ENCODE results near the gene RGPD3. TPM values are rescaled to one million over a fixed set of nuclear protein-coding genes. Genes with fewer than 3 reads are reported as not detected.
"Not testable (repeated sequence)": the region's sequence is repeated elsewhere in the genome, so short reads cannot be mapped to it uniquely, and the experiment has no call there.

Gene RGPD3
- total and polyA plus RNA-seq, 7 donors, result 0.10 to 2.2 (median 0.82) TPM; not detected in 2

- H3K27ac ChIP-seq; H3K4me1 ChIP-seq; intact Hi-C loops (cut with DNase I); DNase-seq; H3K36me3 ChIP-seq; H3K4me3 ChIP-seq; H3K9me3 ChIP-seq; H3K27me3 ChIP-seq: not testable (repeated sequence)
- WGBS, 2 donors, result 86 to 87% methylated on average over 3 of the region's 3 CpGs
These were observed 88.6 kb downstream of the RGPD3 start for GRCh38 chr2:106379567-106379966.

GRCh38 chr2:106369182-106369581 lies 99.0 kb downstream of the RGPD3 start:
- H3K27me3 ChIP-seq; H3K4me3 ChIP-seq; H3K9me3 ChIP-seq; intact Hi-C loops (cut with DNase I); H3K27ac ChIP-seq; H3K36me3 ChIP-seq; DNase-seq; H3K4me1 ChIP-seq: not testable (repeated sequence)
- WGBS, 2 donors, result 13 to 50% methylated on average over 2 of the region's 3 CpGs

GRCh38 chr2:106366204-106366885 lies 101.9 kb downstream of the RGPD3 start:
- Histone ChIP-seq H3K4me1 (no peaks in the 10 kb centered on the region), H3K9me3 (no peaks in the 10 kb centered on the region), H3K27ac (no peak overlapping the region), H3K4me3 (no peak overlapping the region), H3K36me3 (no peaks in the 10 kb centered on the region), H3K27me3 (no peaks in the 10 kb centered on the region)
- WGBS, 2 donors, result 83 to 90% methylated on average over 12 of the region's 12 CpGs
- TF ChIP-seq POLR2A (IDR thresholded peaks at IDR 0.05) (no peak), POLR2AphosphoS5 (IDR thresholded peaks at IDR 0.05) (no peak), EP300 (IDR thresholded peaks at IDR 0.05) (no peak), CTCF (IDR thresholded peaks at IDR 0.05) (no peak)
- DNase-seq, result no peak
- intact Hi-C loops (cut with DNase I), result no loop called here

- Histone ChIP-seq H3K36me3 (no peaks in the 10 kb centered on the region), H3K9me3 (no peaks in the 10 kb centered on the region), H3K4me3 (no peak overlapping the region), H3K4me1 (no peaks in the 10 kb centered on the region), H3K27ac (no peak overlapping the region), H3K27me3 (no peaks in the 10 kb centered on the region)
- WGBS, 2 donors, result 86 to 95% methylated on average over 2 of the region's 2 CpGs
- no peak for TF ChIP-seq EP300 (IDR thresholded peaks at IDR 0.05)
- TF ChIP-seq POLR2A (IDR thresholded peaks at IDR 0.05), result no peak
- no peak for TF ChIP-seq POLR2AphosphoS5 (IDR thresholded peaks at IDR 0.05)
- no peak for TF ChIP-seq CTCF (IDR thresholded peaks at IDR 0.05)
- intact Hi-C loops (cut with DNase I), result no loop called here
- no peak for DNase-seq
These were observed 104.4 kb downstream of the RGPD3 start for GRCh38 chr2:106363791-106364190.

DNA sequence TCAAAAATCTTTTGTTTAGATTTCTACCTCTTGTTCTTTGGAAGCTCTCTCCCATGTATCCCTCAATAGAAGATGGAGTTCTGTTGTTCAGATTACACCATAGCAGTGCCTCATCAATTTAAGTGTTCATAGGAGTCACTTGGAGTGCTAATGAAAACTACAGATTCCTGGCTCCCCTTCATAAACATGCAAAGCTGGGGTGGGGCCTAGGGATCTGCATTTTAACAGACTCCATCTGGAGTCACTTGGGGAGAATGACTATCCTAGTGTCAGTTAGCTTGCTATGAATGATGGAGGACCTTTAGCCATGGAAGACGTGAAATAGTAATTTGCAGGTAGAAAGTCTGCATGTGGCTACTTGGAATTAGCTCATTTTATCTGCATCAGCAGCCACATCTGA lies 105.4 kb downstream of the RGPD3 start:
- no peaks in the 10 kb centered on the region for H3K4me1 ChIP-seq
- H3K4me3 ChIP-seq, result no peak overlapping the region
- no peak overlapping the region for H3K27ac ChIP-seq
- no peak for DNase-seq
- intact Hi-C loops (cut with DNase I), result no loop called here
- WGBS, 2 donors, result 0% methylated on average over 1 of the region's 1 CpG
- no peaks in the 10 kb centered on the region for H3K36me3 ChIP-seq
- H3K9me3 ChIP-seq, result no peaks in the 10 kb centered on the region
- no peaks in the 10 kb centered on the region for H3K27me3 ChIP-seq
- TF ChIP-seq POLR2AphosphoS5 (IDR thresholded peaks at IDR 0.05) (no peak), CTCF (IDR thresholded peaks at IDR 0.05) (no peak), EP300 (IDR thresholded peaks at IDR 0.05) (no peak), POLR2A (IDR thresholded peaks at IDR 0.05) (no peak)

- intact Hi-C loops (cut with DNase I), result no loop called here
- TF ChIP-seq EP300 (IDR thresholded peaks at IDR 0.05) (no peak), CTCF (IDR thresholded peaks at IDR 0.05) (no peak), POLR2A (IDR thresholded peaks at IDR 0.05) (no peak), POLR2AphosphoS5 (IDR thresholded peaks at IDR 0.05) (no peak)
- DNase-seq, result no peak
- Histone ChIP-seq H3K4me3 (no peak overlapping the region), H3K9me3 (no peaks in the 10 kb centered on the region), H3K27me3 (no peaks in the 10 kb centered on the region), H3K4me1 (no peaks in the 10 kb centered on the region), H3K27ac (no peak overlapping the region), H3K36me3 (no peaks in the 10 kb centered on the region)
- WGBS, 2 donors, result 92 to 94% methylated on average over 7 of the region's 7 CpGs
These were observed 108.7 kb downstream of the RGPD3 start for GRCh38 chr2:106359512-106359911.
